Endothelial cell (in vitro differentiated cells): ENCODE results near the gene SLF2. TPM values are rescaled to one million over a fixed set of nuclear protein-coding genes. Genes with fewer than 3 reads are reported as not detected.

Source experiments
- DNase-seq: peaks from one replicate; pipeline ENCODE4 v3.0.0; 2021; ENCODE audit warnings: low spot score
- H3K27ac Mint-ChIP-seq: one replicate; pipeline ENCODE4 v1.8.0; 2021; ENCODE audit warnings: mixed read lengths, inconsistent platforms; ENCODE audit not compliant: unreplicated experiment
- H3K27me3 Mint-ChIP-seq: one replicate; pipeline ENCODE4 v1.8.0; 2021; ENCODE audit warnings: mild to moderate bottlenecking, moderate library complexity, mixed read lengths, inconsistent platforms; ENCODE audit not compliant: unreplicated experiment
- H3K36me3 Mint-ChIP-seq: one replicate; pipeline ENCODE4 v1.8.0; 2021; ENCODE audit warnings: mild to moderate bottlenecking, low read depth, mixed read lengths, inconsistent platforms; ENCODE audit not compliant: unreplicated experiment
- H3K4me1 Mint-ChIP-seq: one replicate; pipeline ENCODE4 v1.8.0; 2021; ENCODE audit warnings: mild to moderate bottlenecking, mixed read lengths, inconsistent platforms; ENCODE audit not compliant: unreplicated experiment
- H3K4me3 Mint-ChIP-seq: one replicate; pipeline ENCODE4 v1.8.0; 2021; ENCODE audit warnings: mild to moderate bottlenecking, mixed read lengths, inconsistent platforms; ENCODE audit not compliant: unreplicated experiment
- H3K9me3 Mint-ChIP-seq: one replicate; pipeline ENCODE4 v1.8.0; 2021; ENCODE audit warnings: mixed read lengths, inconsistent platforms; ENCODE audit not compliant: unreplicated experiment
- CTCF ChIP-seq: fragments of 200-600 bp; sonication (generic); IDR thresholded peaks from one replicate; pipeline ENCODE4 v1.5.0; 2021; ENCODE audit warnings: antibody characterized with exemption; ENCODE audit not compliant: unreplicated experiment
- total RNA-seq: library from RNA; stranded (reverse); fragmentation: NEBNext Ultra II Directional; extraction: Animal tissue kit (Norgen Biotek cat#: 25700); gene quantifications from one replicate; pipeline ENCODE4 v1.2.1, GENCODE V29; 2021; ENCODE audit not compliant: unreplicated experiment

The SLF2 gene
- total RNA-seq, 1 donor from 2014 or later: 31.2 TPM

DNA sequence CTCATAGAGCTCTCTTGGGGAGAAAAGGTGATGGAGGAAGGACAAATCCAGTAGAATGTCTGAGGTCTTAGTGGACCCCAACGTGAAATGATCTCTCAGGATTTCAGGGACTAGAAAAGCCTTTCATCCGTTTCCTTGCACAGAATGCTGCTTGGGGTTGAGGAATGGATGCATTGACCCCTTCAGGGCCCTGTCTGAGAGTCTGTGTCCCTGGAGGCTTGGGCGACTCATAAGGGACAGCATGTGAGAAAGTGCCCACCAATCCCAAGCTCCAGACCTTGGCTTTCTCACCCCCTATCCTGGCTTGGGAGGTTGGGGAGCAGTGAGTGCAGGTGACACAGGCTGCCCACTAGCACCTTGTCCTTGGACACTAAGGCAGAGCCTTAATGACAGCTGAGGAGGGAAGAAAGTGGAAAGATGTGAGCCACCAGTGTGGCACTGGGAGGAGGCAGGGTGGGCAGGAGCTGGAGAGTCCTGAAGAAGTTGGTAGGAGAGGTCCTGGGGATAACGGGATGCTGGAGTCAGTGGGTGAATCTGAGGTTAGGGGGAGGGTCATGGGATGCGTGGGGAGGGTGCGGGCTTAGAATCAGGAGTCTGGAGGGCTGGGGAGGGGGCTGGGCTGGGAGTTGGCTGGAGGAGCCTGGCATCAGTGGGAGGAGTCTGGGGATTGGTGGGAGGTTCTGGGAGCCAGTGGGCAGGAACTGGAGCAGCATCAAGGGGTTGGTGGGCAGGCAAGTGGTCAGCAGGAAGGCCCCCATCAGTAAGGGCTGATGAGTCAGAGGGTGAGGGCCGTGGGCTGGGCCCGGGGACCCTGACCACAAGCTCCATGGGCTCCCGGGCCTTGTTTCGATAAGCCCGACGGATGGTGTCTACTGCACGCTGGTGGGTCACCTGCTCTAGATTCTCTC is 95.4 kb downstream of the SLF2 start:
- peaks cover 4% of the 10 kb centered on the region for H3K4me1 Mint-ChIP-seq
- no peak overlapping the region for H3K4me3 Mint-ChIP-seq
- no peak overlapping the region for H3K27ac Mint-ChIP-seq
- no peaks in the 10 kb centered on the region for H3K9me3 Mint-ChIP-seq
- TF ChIP-seq CTCF: no peak
- peaks cover 3% of the 10 kb centered on the region for H3K27me3 Mint-ChIP-seq
- no peak for DNase-seq
- H3K36me3 Mint-ChIP-seq: peaks cover 7% of the 10 kb centered on the region

DNA sequence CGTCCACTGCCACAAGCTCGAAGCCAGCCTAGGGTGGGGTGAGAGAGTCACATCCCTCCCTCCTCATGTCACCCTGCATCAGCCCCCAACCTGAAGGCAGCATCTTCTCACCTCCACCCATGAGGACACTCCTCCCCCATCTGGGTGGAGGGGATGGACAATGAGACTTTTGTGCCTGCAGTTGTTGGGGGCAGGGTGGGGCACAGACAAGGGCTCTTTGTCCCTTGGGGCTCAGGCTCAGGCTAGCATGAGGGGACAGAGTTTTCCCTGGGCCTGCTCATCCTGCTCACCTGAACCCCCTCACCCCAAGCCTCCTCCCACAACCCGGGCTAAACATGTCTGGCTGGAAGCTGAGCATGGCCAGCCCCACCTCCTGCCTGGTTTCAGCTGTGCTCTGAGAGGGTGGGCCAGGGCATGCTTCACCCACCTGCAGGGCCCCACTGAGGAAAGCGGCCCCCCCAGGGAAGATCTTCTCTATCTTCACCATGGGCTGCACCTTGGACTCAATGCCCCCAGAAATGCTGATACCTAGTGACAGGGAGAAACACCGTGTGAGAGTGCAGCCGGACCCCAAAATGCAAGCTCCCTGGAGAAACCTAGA is 96.2 kb downstream of the SLF2 start:
- H3K9me3 Mint-ChIP-seq: no peaks in the 10 kb centered on the region
- peaks cover 7% of the 10 kb centered on the region for H3K36me3 Mint-ChIP-seq
- H3K4me1 Mint-ChIP-seq: peaks cover 8% of the 10 kb centered on the region
- no peak for TF ChIP-seq CTCF
- peaks cover 3% of the 10 kb centered on the region for H3K27me3 Mint-ChIP-seq
- H3K4me3 Mint-ChIP-seq: no peak overlapping the region
- no peak for DNase-seq
- no peak overlapping the region for H3K27ac Mint-ChIP-seq

- TF ChIP-seq CTCF: no peak
- Mint-ChIP-seq H3K27me3 (peaks cover 11% of the 10 kb centered on the region), H3K36me3 (peaks cover 7% of the 10 kb centered on the region), H3K4me3 (no peak overlapping the region), H3K27ac (no peak overlapping the region), H3K4me1 (peaks cover 13% of the 10 kb centered on the region), H3K9me3 (no peaks in the 10 kb centered on the region)
- DNase-seq: no peak
Observed at GRCh38 chr10:101010329-101010728, 97.6 kb downstream of the SLF2 start.

GRCh38 chr10:101011517-101012423 is 99.0 kb downstream of the SLF2 start:
- H3K4me1 Mint-ChIP-seq: peaks cover 13% of the 10 kb centered on the region

More at GRCh38 chr10:101011517-101012423, 99.0 kb downstream of the SLF2 start:
- peak; percentile 18 for TF ChIP-seq CTCF
- peaks cover 15% of the 10 kb centered on the region for H3K27me3 Mint-ChIP-seq
- DNase-seq: peak; percentile 33
- H3K4me3 Mint-ChIP-seq: no peak overlapping the region
- no peak overlapping the region for H3K27ac Mint-ChIP-seq
- no peaks in the 10 kb centered on the region for H3K9me3 Mint-ChIP-seq
- H3K36me3 Mint-ChIP-seq: no peaks in the 10 kb centered on the region
